Measurements from ENCODE around the gene RAB11A.

Gene RAB11A

DNA sequence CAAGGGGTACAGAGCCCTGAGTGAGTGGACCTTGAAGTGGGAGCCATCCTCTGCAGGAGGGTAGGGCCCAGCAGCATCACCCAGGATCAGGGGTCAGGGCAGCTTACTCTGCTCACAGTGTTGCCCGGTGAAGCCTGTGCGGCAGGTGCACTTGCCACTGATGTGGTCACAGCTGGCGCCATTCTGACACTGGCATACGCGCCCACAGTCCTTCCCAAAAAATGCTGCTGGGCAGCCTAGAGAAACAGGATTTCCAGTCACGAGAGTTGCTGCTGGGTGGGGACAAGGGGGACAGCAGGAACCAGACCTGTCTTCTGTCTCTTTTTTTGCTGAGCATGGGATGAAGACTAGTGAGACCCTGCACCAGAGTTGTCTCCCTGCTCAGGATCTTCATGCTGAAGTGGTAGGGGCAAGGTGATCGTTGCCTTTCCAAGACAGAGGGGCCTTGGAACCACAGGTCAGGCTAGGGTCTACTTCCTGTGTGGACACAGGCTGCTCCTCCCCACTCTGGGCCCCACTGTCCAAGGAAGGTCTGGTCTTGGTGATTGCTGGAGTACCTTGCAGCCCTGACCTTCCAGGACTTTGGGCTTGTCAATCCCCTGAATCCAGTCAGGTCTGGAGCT is 46.9 kb downstream of the RAB11A start:
- CTCF ChIA-PET = interaction anchor here (0.6 kb wide), 1 partner anchor 370 kb away, joined by 3 read pairs; no protein-coding TSS in a partner anchor
- no peaks in the 10 kb centered on the region for H3K9me3 ChIP-seq (ENCODE audit: control extremely low read depth in 1 of 5, control insufficient read depth in 4 of 5, insufficient read depth in 2 of 5, low read depth in 1 of 5, low read length in 4 of 5)
- DNase-seq = no peak
- H3K36me3 ChIP-seq (ENCODE audit: control insufficient read depth in 4 of 4, insufficient read depth in 4 of 4, low read length in 3 of 4) = peaks cover 0 to 7% (median 4%) of the 10 kb centered on the region in 4 experiments
- H3K4me3 ChIP-seq (ENCODE audit: control insufficient read depth in 1 of 7, extremely low read depth in 1 of 7, insufficient read depth in 4 of 7, low read depth in 2 of 7, low read length in 6 of 7) = no peak overlapping the region
- POLR2A ChIA-PET = no interaction called here
- WGBS (ENCODE audit: insufficient coverage) = 93% methylated on average over 7 of the region's 7 CpGs
- H3K27ac ChIP-seq (ENCODE audit: insufficient read depth in 1 of 2, low read depth in 1 of 2, low read length in 2 of 2, poor library complexity in 1 of 2, severe bottlenecking in 2 of 2) = no peak overlapping the region
- H3K4me1 ChIP-seq (ENCODE audit: control extremely low read depth in 1 of 4, control insufficient read depth in 4 of 4, insufficient read depth in 4 of 4, low read length in 3 of 4) = peaks cover 0 to 4% (median 0%) of the 10 kb centered on the region in 4 experiments
- H3K27me3 ChIP-seq (replicated peaks in 2 of 5; ENCODE audit: control insufficient read depth in 4 of 5, insufficient read depth in 5 of 5, low read length in 4 of 5) = no peaks in the 10 kb centered on the region

DNA sequence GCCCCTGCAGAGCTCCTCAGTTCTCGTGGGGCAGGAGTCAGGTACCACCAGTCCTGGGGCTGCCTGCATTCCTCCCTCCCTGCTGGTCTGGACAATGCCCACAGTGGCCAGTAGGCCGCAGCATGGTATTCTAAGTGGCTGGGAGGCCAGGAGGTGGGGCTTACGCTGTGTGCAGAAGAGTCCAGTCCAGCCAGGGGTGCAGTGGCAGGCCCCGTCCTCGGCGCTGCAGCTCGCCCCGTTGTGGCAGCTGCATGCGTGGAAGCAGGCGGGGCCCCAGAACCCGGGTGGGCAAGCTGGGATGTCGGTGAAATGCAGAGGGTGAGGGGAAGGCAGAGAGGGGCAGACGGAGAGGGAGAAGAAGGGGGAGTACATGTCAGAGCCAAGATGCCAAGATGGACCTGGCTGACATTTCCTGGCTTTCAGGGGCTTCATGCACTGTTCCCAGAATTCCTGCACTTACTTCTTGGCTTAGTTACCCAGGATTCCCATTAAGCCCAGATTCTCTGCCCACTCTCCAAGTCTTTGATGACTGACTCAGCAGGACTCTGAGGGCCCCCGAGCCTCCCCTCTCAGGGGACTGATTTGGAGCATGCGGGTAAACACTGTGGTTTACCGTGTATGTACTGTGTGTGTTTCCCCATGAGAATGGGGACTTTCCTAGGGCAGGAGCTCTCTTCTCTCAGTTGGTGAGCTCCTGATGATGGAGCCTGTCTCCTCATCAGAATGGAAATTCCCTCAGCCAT is 47.5 kb downstream of the RAB11A start:
- CTCF ChIA-PET = interaction anchor here (0.6 kb wide), 1 partner anchor 369 kb away, joined by 3 read pairs; no protein-coding TSS in a partner anchor
- Histone ChIP-seq H3K4me3 (ENCODE audit: control insufficient read depth in 1 of 7, extremely low read depth in 1 of 7, insufficient read depth in 4 of 7, low read depth in 2 of 7, low read length in 6 of 7) (no peak overlapping the region), H3K27ac (ENCODE audit: insufficient read depth in 1 of 2, low read depth in 1 of 2, low read length in 2 of 2, poor library complexity in 1 of 2, severe bottlenecking in 2 of 2) (no peak overlapping the region), H3K4me1 (ENCODE audit: control extremely low read depth in 1 of 4, control insufficient read depth in 4 of 4, insufficient read depth in 4 of 4, low read length in 3 of 4) (peaks cover 0 to 4% (median 0%) of the 10 kb centered on the region in 4 experiments), H3K36me3 (ENCODE audit: control insufficient read depth in 4 of 4, insufficient read depth in 4 of 4, low read length in 3 of 4) (peaks cover 0 to 6% (median 2%) of the 10 kb centered on the region in 4 experiments), H3K9me3 (ENCODE audit: control extremely low read depth in 1 of 5, control insufficient read depth in 4 of 5, insufficient read depth in 2 of 5, low read depth in 1 of 5, low read length in 4 of 5) (no peaks in the 10 kb centered on the region), H3K27me3 (replicated peaks in 2 of 5; ENCODE audit: control insufficient read depth in 4 of 5, insufficient read depth in 5 of 5, low read length in 4 of 5) (no peaks in the 10 kb centered on the region)
- POLR2A ChIA-PET = no interaction called here
- 88% methylated on average over 15 of the region's 16 CpGs for WGBS (ENCODE audit: insufficient coverage)
- DNase-seq = peak in 2 of 3 donors; percentile 17 to 23

DNA sequence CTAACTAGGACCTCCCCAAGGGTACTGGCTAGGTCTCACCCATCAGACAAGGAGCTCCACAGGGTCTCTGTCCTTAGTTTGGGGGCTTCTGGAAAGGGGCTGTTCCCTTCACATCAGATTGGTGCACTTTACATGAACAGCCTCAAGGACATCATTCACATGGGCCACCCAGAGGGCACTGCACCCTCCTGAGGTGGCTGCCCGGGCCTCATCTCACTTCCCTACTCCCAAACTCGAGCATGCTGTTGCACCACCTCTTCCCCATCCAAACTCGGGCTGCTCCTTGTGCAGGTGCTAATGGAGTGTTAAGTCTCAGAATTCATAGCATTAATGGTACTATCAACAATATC is 48.1 kb downstream of the RAB11A start:
- H3K9me3 ChIP-seq (ENCODE audit: control extremely low read depth in 1 of 5, control insufficient read depth in 4 of 5, insufficient read depth in 2 of 5, low read depth in 1 of 5, low read length in 4 of 5) = no peaks in the 10 kb centered on the region
- no peaks in the 10 kb centered on the region for H3K27me3 ChIP-seq (replicated peaks in 2 of 5; ENCODE audit: control insufficient read depth in 4 of 5, insufficient read depth in 5 of 5, low read length in 4 of 5)
- H3K27ac ChIP-seq (ENCODE audit: insufficient read depth in 1 of 2, low read depth in 1 of 2, low read length in 2 of 2, poor library complexity in 1 of 2, severe bottlenecking in 2 of 2) = no peak overlapping the region
- peaks cover 0 to 6% (median 0%) of the 10 kb centered on the region in 4 experiments for H3K36me3 ChIP-seq (ENCODE audit: control insufficient read depth in 4 of 4, insufficient read depth in 4 of 4, low read length in 3 of 4)
- ChIA-PET CTCF (no interaction called here), POLR2A (no interaction called here)
- WGBS (ENCODE audit: insufficient coverage) = 90% methylated on average over 2 of the region's 3 CpGs
- peaks cover 0 to 4% (median 0%) of the 10 kb centered on the region in 4 experiments for H3K4me1 ChIP-seq (ENCODE audit: control extremely low read depth in 1 of 4, control insufficient read depth in 4 of 4, insufficient read depth in 4 of 4, low read length in 3 of 4)
- no peak overlapping the region for H3K4me3 ChIP-seq (ENCODE audit: control insufficient read depth in 1 of 7, extremely low read depth in 1 of 7, insufficient read depth in 4 of 7, low read depth in 2 of 7, low read length in 6 of 7)
- DNase-seq = no peak

DNA sequence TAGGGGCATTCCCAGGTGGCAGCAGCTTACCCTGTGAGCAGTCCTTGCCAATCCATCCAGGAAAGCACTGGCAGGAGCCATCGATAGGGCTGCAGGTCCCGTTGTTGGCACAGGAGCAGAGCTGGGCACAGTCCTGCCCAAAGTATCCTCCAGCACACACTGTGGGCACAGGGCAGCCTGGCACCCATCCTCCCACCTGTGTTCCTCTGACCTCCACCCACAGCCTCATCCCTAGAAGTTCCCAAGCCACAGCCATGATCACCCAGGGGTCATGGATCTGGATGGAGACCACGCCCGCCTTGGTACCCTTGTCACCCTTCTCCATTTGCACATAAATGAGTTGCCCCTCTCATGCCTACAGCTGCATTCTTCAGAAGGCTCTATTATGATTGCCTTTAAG is 48.6 kb downstream of the RAB11A start:
- H3K36me3 ChIP-seq (ENCODE audit: control insufficient read depth in 4 of 4, insufficient read depth in 4 of 4, low read length in 3 of 4) = peaks cover 0 to 6% (median 0%) of the 10 kb centered on the region in 4 experiments
- no peak overlapping the region for H3K27ac ChIP-seq (ENCODE audit: insufficient read depth in 1 of 2, low read depth in 1 of 2, low read length in 2 of 2, poor library complexity in 1 of 2, severe bottlenecking in 2 of 2)
- H3K27me3 ChIP-seq (replicated peaks in 2 of 5; ENCODE audit: control insufficient read depth in 4 of 5, insufficient read depth in 5 of 5, low read length in 4 of 5) = no peaks in the 10 kb centered on the region
- H3K4me3 ChIP-seq (ENCODE audit: control insufficient read depth in 1 of 7, extremely low read depth in 1 of 7, insufficient read depth in 4 of 7, low read depth in 2 of 7, low read length in 6 of 7) = no peak overlapping the region
- H3K9me3 ChIP-seq (ENCODE audit: control extremely low read depth in 1 of 5, control insufficient read depth in 4 of 5, insufficient read depth in 2 of 5, low read depth in 1 of 5, low read length in 4 of 5) = no peaks in the 10 kb centered on the region
- H3K4me1 ChIP-seq (ENCODE audit: control extremely low read depth in 1 of 4, control insufficient read depth in 4 of 4, insufficient read depth in 4 of 4, low read length in 3 of 4) = peaks cover 0 to 4% (median 0%) of the 10 kb centered on the region in 4 experiments
- WGBS (ENCODE audit: insufficient coverage) = 100% methylated on average over 4 of the region's 4 CpGs
- POLR2A ChIA-PET = no interaction called here
- DNase-seq = no peak
- CTCF ChIA-PET = no interaction called here

DNA sequence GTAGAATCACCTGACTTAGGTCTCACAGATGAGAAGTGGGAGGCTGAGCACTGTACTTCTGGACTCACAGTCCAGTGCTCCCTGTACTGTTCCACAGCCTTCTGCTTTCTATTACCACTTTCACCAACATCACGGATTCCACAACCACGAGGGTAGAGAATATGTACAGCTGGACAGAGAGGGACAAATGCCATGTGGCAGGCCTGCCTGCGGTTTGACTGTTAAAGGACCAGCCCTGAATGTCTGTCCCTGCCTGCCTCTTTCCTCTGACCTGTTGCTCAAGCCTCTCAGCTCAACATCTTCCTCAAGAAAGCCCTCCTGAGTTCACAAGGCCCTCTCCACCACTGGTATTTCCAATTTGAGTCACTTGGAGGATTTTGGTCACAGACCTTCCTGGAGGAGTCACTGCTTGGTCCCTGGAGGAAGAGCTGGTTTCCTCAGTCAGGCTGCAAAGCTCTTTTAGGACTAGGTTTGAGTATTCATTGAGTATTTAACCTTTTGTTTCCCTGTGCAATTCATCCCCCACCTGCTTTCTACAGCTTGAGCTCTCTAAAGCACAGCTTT is 49.1 kb downstream of the RAB11A start:
- H3K36me3 ChIP-seq (ENCODE audit: control insufficient read depth in 4 of 4, insufficient read depth in 4 of 4, low read length in 3 of 4) = peaks cover 0 to 1% (median 0%) of the 10 kb centered on the region in 4 experiments
- H3K4me3 ChIP-seq (ENCODE audit: control insufficient read depth in 1 of 7, extremely low read depth in 1 of 7, insufficient read depth in 4 of 7, low read depth in 2 of 7, low read length in 6 of 7) = no peak overlapping the region
- CTCF ChIA-PET = no interaction called here
- H3K9me3 ChIP-seq (ENCODE audit: control extremely low read depth in 1 of 5, control insufficient read depth in 4 of 5, insufficient read depth in 2 of 5, low read depth in 1 of 5, low read length in 4 of 5) = no peaks in the 10 kb centered on the region
- 100% methylated on average over 2 of the region's 3 CpGs for WGBS (ENCODE audit: insufficient coverage)
- H3K27ac ChIP-seq (ENCODE audit: insufficient read depth in 1 of 2, low read depth in 1 of 2, low read length in 2 of 2, poor library complexity in 1 of 2, severe bottlenecking in 2 of 2) = no peak overlapping the region
- H3K4me1 ChIP-seq (ENCODE audit: control extremely low read depth in 1 of 4, control insufficient read depth in 4 of 4, insufficient read depth in 4 of 4, low read length in 3 of 4) = peaks cover 0 to 4% (median 0%) of the 10 kb centered on the region in 4 experiments
- POLR2A ChIA-PET = no interaction called here
- no peak for DNase-seq
- H3K27me3 ChIP-seq (replicated peaks in 2 of 5; ENCODE audit: control insufficient read depth in 4 of 5, insufficient read depth in 5 of 5, low read length in 4 of 5) = no peaks in the 10 kb centered on the region

DNA sequence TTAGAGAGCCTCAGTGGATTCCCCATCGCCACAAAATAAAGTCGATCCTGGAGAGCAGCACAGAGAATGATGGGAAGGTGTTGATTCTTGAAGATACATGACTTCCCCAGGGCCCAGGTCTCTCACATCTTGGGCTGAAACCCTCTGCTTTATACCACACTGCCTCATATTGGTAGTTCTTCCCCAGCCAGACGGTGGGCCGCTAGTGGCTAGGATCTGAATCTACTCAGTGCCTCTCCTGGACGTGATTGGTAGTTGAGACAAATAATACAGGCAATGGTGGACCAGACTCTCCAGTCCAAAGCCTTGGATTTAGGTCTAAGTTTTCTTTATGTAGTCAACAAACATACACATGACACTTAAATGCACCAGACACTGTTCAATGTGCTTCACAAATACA is 49.7 kb downstream of the RAB11A start:
- no peaks in the 10 kb centered on the region for H3K9me3 ChIP-seq (ENCODE audit: control extremely low read depth in 1 of 5, control insufficient read depth in 4 of 5, insufficient read depth in 2 of 5, low read depth in 1 of 5, low read length in 4 of 5)
- WGBS (ENCODE audit: insufficient coverage) = 100% methylated on average over 5 of the region's 5 CpGs
- ChIA-PET CTCF (no interaction called here), POLR2A (no interaction called here)
- no peak for DNase-seq
- no peaks in the 10 kb centered on the region for H3K27me3 ChIP-seq (replicated peaks in 2 of 5; ENCODE audit: control insufficient read depth in 4 of 5, insufficient read depth in 5 of 5, low read length in 4 of 5)
- no peak overlapping the region for H3K27ac ChIP-seq (ENCODE audit: insufficient read depth in 1 of 2, low read depth in 1 of 2, low read length in 2 of 2, poor library complexity in 1 of 2, severe bottlenecking in 2 of 2)
- H3K4me1 ChIP-seq (ENCODE audit: control extremely low read depth in 1 of 4, control insufficient read depth in 4 of 4, insufficient read depth in 4 of 4, low read length in 3 of 4) = peaks cover 0 to 4% (median 0%) of the 10 kb centered on the region in 4 experiments
- no peak overlapping the region for H3K4me3 ChIP-seq (ENCODE audit: control insufficient read depth in 1 of 7, extremely low read depth in 1 of 7, insufficient read depth in 4 of 7, low read depth in 2 of 7, low read length in 6 of 7)
- no peaks in the 10 kb centered on the region for H3K36me3 ChIP-seq (ENCODE audit: control insufficient read depth in 4 of 4, insufficient read depth in 4 of 4, low read length in 3 of 4)

DNA sequence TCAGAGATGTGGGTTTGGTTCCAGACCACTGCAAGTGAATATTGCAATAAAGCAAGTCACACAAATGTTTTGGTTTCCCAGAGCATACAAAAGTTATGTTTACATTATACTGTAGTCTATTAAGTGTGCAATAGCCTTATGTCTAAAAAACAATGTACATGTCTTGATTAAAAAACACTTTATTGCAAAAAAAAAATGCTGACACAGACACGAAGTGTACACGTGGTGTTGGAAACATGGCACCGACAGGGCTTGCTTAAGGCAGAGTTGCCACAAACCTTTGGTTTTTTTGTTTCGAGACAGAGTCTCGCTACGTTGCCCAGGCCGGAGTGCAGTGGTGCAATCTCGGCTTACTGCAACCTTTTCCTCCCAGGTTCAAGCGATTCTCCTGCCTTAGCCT is 50.1 kb downstream of the RAB11A start:
- 98% methylated on average over 9 of the region's 9 CpGs for WGBS (ENCODE audit: insufficient coverage)
- no peak for DNase-seq
- Histone ChIP-seq H3K27ac (ENCODE audit: insufficient read depth in 1 of 2, low read depth in 1 of 2, low read length in 2 of 2, poor library complexity in 1 of 2, severe bottlenecking in 2 of 2) (no peak overlapping the region), H3K4me1 (ENCODE audit: control extremely low read depth in 1 of 4, control insufficient read depth in 4 of 4, insufficient read depth in 4 of 4, low read length in 3 of 4) (peaks cover 0 to 4% (median 0%) of the 10 kb centered on the region in 4 experiments), H3K4me3 (ENCODE audit: control insufficient read depth in 1 of 7, extremely low read depth in 1 of 7, insufficient read depth in 4 of 7, low read depth in 2 of 7, low read length in 6 of 7) (no peak overlapping the region), H3K27me3 (replicated peaks in 2 of 5; ENCODE audit: control insufficient read depth in 4 of 5, insufficient read depth in 5 of 5, low read length in 4 of 5) (no peaks in the 10 kb centered on the region), H3K9me3 (ENCODE audit: control extremely low read depth in 1 of 5, control insufficient read depth in 4 of 5, insufficient read depth in 2 of 5, low read depth in 1 of 5, low read length in 4 of 5) (no peaks in the 10 kb centered on the region), H3K36me3 (ENCODE audit: control insufficient read depth in 4 of 4, insufficient read depth in 4 of 4, low read length in 3 of 4) (no peaks in the 10 kb centered on the region)
- ChIA-PET POLR2A (no interaction called here), CTCF (no interaction called here)
